HG02970 (cell line): ENCODE measurements around the gene OR8D4.
"Not testable (repeated sequence)": the region's sequence is repeated elsewhere in the genome, so short reads cannot be mapped to it uniquely, and the experiment has no call there.

Experiments used
- ATAC-seq: cut with Tn5 transposase; IDR thresholded peaks from one replicate; pipeline ENCODE4 v1.9.1; 2021; ENCODE audit warnings: mild to moderate bottlenecking, moderate library complexity, moderate number of reproducible peaks; ENCODE audit not compliant: unreplicated experiment, low FRiP score

Gene OR8D4

DNA sequence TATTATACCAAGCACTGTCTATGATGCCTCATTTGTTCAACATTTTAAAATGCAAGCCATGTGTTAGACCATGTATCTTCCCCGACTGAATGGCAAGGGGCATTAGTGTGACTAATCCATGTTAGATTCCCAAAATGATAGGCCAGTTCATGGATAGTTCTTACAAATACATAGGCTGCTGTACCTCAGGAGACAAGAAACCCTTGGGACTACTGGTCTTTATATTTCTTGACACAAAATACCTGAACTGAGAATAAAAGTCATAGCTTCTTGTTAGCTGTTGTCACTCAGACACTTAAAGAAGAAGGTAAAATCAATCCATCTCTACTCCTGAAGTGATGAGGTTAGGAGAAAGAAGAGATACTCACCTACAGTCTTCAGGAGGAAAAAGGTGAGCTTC is at the start of gene OR8D4:
OR8D4 (plus strand) TSS at position 301 of the 400 bp plus-strand sequence. CDS start 4,265 bp downstream, outside the sequence.
- ATAC-seq: no peak

DNA sequence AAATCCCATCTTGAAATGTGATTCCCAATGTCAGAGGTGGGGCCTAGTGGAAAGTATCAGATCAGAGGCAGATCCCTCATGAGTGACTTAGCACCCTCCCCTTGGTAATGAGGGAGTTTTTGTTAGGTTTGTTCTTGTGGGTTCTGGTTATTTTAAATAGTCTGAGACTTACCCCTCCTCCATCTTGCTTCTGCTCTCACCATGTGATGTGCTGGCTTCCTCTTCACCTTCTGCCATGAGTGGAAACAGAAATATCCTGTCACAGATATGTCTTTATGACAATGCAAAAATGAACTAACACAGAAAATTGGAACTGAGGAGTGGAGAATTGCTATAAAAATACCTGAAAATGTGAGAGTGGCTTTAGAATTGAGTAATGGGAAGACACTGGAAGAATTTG is 49.6 kb upstream of the OR8D4 start:
- no peak for ATAC-seq

DNA sequence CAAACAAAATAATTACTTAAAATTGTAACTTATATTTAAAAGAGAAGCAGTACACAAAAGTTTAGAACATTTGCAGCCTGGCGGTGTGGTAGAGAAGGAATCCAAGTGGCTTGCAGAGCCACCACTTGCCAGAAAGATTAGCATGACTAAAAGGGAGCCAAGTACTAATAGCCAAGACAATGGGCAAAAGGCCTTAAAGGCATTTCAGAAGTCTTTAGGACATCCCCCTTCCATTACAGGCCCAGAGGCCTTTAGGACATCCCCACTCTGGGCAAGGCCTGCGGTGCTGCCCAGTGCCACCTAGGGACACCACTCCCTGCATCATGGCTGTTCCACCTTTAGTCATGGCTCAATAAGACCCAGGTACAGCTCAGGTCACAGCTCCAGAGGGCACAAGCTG is 48.9 kb upstream of the OR8D4 start:
- ATAC-seq: no peak

DNA sequence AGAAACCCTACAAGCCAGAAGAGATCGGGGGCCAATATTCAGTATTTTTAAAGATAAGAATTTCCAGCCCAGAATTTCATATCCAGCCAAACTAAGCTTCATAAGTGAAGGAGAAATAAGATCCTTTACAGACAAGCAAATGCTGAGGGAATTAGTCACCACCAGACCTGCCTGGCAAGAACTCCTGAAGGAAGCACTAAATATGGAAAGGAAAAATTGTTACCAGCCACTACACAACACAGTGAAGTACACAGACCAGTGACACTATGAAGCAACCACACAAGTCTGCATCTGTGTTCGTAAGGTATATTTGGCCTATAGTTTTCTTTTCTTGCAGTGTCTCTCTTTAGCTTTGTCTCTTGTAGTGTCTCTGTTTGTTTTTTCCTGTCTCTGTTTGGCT is 45.5 kb upstream of the OR8D4 start:
- ATAC-seq: no peak

DNA sequence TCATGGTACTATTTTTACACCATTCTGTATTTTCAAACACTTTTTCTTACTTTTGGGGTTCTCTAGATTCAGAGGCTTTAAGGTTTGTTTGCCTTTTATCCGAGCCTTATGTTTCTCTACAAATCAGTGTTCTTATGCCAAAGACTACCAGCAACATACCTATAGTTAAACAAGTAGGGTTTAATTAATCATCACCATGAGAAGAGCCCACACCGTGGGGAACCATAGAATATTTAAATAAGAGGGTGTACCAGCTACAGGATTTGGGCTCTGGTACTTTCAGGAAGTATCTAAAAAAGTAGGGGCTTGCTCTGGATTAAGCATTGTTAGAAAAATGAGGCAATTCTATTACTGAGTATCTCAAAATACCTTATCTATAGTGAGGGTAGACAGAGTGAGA is 42.2 kb upstream of the OR8D4 start:
- no peak for ATAC-seq

DNA sequence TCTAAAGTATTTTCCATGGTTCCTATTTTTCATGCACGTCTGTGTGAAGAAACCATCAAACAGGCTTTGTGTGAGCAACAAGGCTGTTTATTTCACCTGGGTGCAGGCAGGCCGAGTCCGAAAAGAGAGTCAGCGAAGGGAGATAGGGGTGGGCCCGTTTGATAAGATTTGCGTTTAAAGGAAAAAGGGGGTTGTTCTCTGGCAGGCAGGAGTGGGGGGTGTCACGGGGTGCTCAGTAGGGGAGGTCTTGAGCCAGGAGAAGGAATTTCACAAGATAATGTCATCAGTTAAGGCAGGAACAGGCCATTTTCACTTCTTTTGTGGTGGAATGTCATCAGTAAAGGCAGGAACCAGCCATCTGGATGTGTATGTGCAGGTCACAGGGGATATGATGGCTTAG is 36.7 kb upstream of the OR8D4 start:
- ATAC-seq: not testable (repeated sequence)

DNA sequence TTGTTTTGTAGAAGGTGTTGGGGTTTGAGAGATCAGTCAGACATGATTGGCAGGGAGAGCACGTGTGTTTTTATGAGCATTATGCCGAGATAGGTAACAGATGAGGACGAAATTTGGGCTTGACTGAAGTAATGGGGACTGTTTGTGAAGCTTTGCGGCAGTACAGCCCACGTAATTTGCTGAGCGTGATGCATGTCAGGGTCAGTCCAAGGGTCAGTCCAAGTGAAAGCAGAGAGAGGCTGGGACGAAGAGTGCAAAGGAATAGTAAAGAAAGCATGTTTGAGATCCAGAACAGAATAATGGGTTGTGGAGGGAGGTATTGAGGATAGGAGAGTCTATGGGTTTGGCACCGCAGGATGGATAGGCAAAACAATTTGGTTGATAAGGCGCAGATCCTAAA is 34.2 kb upstream of the OR8D4 start:
- not testable (repeated sequence) for ATAC-seq

DNA sequence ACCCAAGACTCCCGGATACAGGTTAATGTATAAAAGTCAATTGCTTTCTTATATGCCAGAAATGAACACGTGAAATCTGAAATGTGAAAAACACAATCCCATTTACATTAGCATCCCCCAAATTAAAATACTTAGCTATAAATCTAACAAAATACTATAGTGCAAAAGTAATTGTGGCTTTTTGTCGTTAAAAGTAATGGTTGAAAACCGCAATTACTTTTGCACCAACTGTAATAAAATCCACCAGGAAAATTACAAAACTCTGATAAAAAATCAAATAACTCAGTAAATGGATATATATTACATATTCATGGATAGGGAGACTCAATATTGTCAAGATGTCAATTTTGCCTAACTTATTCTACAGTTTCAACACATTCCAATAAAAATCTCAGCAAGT is 21.1 kb upstream of the OR8D4 start:
- no peak for ATAC-seq

DNA sequence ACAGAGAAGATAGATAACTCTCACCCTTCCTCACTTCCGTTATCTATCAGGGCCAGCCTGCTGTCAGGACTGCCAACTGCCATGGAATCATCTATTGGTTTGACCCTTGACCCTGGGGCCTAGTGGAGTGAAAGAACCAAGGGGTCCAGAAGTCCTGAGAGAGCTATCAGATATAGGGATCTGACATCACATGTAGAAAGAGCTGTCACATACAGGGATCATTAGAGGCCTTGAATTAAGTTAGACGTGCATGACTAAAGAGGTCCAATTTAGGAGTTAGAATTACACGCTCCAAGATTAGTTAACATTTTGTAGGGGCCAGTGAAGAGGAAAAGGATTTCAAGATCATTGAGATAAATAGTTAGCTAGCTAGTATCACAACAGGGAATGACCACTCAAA is 16.4 kb upstream of the OR8D4 start, which contains the start of gene TMEM225:
TMEM225 (minus strand) TSS at position 101 of the 400 bp plus-strand sequence. CDS start 245 bp downstream, outside the sequence.
- no peak for ATAC-seq

DNA sequence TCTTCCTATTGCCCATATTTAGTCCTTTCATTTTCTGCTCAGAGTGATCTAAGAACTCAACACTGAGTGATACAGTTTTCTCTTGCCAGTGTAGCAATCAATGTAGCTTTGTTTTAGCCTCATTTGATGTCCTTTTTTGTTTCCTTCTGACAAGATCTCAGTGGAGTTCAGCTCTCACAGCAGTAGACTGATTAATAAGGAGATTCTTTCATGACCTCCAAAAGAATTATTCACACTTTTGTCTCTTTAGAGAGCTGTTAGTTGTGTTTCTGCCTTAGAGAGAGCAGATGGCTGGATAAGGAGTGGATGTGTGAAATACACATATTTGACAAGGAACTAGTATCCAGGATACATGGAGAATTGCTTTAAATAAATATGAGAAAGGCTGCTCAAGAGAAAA is 9.9 kb upstream of the OR8D4 start:
- no peak for ATAC-seq

DNA sequence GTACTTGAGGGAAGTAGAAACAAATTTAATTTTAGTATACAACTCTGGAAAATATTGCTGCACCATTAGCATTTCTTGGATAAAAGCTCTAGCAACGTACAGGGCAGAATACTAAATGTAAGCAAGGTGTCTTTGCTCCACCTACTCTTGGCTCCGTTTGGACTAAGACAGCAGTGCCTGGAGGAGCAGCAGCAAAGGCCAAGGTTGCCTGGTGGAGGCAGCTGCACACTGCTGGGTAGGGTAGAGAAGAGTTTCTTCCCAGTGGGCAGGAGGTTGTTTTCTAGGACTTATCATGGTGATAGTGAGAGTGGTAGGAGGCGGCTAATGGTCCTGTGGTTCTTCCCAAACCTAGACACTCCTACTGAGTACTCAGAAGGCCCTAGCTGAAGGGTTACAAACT is 2.2 kb upstream of the OR8D4 start:
- ATAC-seq: no peak

DNA sequence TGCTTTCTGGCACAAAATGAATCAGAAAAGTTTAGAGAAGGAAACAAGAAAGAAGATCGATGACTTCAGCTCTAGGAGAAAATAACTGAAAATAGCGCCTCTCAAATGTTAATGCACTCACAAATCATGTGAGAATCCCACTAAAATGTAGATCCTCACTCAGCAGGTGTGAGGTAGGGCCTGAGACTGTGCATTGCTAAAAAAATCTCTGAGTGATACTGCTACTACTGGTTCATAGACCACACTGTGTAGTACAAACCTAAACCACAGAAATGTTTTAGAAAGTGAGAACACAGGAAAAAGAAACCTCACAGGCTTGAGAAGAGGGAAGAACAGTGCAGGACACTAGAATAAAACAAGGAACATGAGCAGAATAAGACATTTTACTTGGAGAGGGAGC is 2.0 kb downstream of the OR8D4 start:
- no peak for ATAC-seq

DNA sequence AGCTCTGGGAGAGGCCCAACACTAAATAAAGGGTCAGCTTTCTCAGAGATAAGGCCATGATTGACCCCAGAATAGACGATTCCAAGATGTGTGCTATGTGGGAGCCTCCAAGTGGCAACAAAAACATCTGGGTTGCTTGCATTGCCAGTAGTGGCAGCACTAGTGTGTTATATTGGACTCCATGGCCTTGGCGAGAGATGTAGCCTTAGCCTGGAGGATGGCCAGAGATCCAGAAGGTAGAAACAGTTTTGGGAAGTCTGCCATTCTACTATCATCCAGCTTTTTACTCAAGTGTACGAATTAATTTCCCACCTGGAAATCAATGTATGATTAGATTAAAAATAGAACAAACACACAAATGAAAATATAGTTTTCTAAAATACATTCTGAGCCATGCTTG is 3.0 kb downstream of the OR8D4 start:
- no peak for ATAC-seq

DNA sequence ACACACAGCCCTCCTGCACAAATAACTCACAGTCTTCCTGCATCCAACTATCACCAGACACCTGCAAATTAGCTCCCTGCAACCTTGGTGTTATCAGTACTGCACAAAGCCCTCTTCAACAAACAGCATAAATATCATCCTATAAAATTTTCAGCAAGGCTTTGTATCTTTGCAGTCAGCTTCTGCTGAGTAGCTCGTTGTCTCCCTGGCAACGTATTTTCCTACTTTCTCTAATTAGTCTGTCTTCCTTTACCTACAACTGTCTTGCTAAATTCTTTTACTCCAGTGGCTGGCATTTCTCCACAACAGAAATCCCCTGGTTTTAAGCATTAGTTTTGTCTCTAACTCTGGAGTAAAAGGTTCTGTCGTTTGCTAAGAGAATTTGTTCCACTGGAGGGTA is 3.9 kb downstream of the OR8D4 start:
- ATAC-seq: no peak

DNA sequence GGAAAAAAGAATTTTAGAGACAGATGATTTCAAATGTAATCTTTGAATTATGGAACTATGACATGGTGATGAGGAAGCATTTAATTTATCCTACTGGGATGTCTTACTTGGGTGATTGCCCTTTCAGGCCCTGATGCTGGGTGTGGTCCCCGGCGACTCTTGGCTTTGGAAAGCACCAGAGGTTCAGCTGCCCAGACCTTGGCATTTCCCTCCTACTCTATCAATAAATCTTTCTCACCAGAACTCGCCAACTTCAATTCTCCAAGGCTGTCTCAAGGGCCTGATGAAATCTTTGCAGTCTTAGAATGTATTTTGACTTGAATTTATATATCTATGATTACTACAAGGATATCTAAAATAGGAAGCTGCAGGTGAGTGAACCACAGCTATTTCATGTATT is 19.0 kb downstream of the OR8D4 start:
- no peak for ATAC-seq

DNA sequence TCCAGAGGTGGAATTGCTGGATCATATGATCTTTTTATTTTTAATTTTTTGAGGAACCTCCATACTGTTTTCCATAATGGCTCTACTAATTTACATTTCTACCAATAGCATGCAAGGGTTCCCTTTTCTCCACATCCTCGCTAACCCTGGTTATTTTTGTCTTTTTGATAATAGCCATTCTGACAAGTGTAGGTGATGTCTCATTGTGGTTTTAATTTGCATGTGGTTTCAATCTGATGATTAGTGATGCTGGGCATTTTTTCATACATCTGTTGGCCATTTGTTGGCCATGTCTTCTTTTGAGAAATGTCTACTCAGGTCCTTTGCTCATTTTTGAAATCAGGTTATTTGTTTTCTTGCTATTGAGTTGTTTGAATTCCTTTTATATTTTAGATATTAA is 22.1 kb downstream of the OR8D4 start:
- no peak for ATAC-seq

DNA sequence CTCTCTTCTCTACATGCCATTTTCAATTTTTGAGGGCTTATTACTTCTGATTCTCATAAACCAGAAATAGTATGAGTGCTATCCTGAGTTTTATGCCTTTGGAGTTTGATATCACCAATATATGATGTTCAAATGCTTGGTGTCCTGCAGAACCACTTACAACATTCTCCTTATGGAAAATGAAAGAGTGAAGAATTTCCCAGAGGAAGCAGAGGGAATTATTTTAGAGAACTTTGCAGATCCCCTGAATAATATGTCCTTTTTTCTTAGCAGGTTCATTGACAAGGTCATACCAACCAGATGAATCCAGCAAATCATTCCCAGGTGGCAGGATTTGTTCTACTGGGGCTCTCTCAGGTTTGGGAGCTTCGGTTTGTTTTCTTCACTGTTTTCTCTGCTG is 37.4 kb downstream of the OR8D4 start, which contains the start of gene OR4D5:
OR4D5 (plus strand) TSS at position 301 of the 400 bp plus-strand sequence; CDS start at position 301, 0 bp downstream.
- ATAC-seq: no peak

DNA sequence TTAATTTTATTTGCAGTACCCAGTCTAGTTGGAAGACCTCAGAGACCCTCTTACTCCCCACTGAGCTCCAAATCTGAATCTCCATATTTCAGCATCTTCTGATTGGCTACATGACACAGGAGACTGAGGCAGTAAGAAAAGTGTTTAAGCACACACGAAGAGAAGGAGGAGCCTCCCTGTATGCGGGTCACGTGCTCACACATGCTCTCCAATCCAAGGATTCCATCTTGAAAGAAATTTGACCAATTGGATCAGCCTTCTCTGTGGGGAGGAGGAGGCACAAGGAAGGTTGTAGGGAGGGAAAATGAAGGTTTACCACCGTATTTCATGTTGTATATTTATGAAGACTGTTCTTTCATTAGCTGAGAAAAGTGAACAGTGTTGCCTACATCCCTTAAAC is 40.4 kb downstream of the OR8D4 start:
- ATAC-seq: no peak

DNA sequence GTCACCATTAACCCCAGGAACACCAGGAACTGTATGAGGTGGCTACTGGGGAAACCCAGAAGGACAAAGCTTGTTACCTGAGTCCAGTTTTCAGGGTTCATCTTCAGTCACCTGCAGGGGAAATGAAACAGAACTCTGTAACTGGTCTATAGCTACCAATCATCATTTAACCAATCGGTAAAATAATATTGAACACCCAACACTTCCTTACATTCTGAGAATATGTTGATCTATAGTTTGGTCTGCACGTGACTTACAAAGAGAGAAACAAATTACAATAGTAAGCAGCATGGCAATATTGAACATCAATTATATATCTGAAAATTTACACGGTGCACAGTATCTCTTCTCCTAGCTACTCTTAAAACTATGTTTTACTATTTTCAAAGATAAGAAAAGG is 41.8 kb downstream of the OR8D4 start, which contains the start of gene OR6T1:
OR6T1 (minus strand) TSS at position 101 of the 400 bp plus-strand sequence; CDS start at position 101, 0 bp downstream.
- ATAC-seq: no peak

DNA sequence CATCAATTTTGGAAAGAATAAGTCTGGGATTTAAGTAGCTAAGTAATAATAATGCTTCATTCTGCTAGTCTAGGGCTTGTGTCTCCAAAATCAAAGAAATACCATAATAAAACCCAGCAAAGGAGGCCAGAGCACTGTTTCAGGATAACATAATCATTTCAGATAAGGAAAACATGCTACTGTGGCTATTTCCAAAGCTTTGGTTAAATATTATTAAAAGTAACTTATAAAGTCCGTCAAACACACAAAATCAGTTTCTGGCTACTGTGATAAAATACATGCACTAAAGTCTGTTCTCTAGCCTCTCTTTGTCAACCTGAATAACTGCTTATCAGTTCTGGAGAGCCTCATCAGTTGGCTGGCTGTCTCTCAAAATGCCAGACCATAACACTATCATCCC is 43.2 kb downstream of the OR8D4 start:
- ATAC-seq: no peak

DNA sequence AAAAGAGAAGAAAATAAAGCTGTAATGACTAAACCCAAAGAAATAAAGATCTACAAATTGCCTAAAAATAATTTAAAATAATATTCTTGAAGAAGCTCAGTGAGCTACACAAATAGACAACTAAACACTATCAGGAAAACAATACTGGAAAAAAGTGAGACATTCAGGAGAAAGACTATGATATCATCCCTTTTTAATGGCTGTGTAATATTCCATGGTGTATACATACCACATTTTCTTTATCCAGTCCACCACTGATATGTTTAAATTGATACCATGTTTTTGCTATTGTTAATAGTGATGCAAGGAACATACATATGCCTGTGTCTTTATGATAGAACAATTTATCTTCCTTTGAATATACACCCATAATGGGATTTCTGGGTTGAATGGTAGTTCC is 54.8 kb downstream of the OR8D4 start:
- ATAC-seq: no peak
